Ureter (tissue), 1 donor: ENCODE measurements around the gene HECA. TPM values are rescaled to one million over a fixed set of nuclear protein-coding genes. Genes with fewer than 3 reads are reported as not detected.
"Not testable (repeated sequence)": the region's sequence is repeated elsewhere in the genome, so short reads cannot be mapped to it uniquely, and the experiment has no call there.

ENCODE experiments used
- DNase-seq: peaks from one replicate; pipeline ENCODE4 v3.0.0-alpha.2; 2020; ENCODE audit warnings: low spot score
- total RNA-seq: library from RNA; stranded (reverse); gene quantifications from one replicate; pipeline ENCODE4 v1.2.4, GENCODE V29; 2023
- donor health status: DM: yes; HTN: yes; CAD: no.

HECA gene
- 26.1 TPM for total RNA-seq

DNA sequence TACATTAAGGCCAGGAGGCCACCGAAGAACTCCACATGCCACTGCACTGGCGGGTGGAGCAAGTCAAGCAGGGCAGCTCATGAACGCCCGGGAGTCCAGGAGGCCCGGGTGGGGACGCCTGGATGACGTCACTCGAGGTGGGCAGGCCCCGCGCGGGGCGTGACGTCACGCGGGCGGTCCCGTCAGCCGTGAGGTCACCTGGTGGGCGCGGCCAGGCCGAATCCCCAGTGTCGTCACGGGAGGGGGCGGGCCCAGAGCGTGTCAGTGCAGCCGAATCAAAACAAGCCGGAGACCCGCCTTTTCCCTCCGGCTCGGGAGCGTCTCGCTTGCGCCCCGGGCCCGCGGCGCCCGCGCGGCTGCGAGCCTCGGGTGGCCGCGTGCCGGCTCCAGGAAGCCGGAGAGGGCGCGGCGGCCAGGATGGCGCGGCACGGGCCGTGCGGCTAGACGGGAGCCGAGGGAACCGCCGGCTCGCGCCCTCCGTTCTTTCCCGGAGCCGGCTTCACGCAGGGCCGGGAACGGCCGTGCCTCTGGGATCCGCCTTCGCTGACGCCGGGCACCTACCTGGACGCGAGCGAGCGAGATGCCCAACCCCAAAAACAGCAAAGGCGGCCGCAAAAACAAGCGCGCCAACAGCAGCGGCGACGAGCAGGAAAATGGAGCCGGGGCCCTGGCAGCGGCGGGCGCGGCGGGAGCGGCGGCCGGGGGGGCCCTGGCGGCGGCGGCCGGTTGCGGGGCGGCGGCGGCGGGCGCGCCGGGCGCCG, at the start of gene HECA:
TSS of gene HECA (plus strand) at position 264 of the 761 bp plus-strand sequence. CDS start at position 581, 317 bp downstream.
- DNase-seq: peak; percentile 98

- no peak for DNase-seq
Measured at GRCh38 chr6:139091826-139092225, 43.1 kb upstream of the HECA start.

GRCh38 chr6:139099984-139100383, 34.9 kb upstream of the HECA start:
- DNase-seq: no peak

- DNase-seq: no peak
Measured at GRCh38 chr6:139107051-139107450, 27.8 kb upstream of the HECA start.

DNA sequence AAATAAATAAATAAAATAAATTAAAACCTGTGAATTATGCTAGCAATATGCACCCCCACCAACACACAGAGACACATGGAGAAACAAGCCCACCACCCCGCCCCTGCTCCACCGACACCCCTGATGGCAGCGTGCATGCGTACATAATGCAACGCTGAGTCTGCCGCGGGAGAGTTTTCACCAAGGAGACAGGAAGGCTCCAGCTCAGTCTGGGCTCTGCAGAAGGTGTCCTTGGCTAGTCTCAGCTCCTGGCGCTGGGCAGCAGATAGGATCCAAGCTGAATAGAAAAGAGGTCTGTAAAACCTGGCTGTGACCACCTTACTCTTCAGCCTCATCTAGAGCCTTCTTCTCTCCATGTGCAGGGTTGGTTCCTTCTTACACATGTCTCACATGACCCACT, 26.5 kb upstream of the HECA start:
- no peak for DNase-seq

DNA sequence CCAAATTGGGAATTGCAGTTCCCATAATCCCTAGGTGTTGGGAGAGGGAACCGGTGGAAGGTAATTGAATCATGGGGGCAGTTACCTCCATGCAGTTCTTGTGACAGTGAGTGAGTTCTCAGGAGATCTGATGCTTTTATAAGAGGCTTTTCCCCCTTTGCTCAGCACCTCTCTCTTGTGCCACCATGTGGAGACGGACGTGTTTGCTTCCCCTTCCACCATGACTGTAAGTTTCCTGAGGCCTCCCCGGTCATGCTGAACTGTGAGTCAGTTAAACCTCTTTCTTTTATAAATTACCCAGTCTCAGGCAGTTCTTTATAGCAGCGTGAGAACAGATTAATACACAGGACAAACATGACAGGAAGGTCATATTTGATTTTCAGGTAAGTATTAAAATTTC, 25.3 kb upstream of the HECA start:
- no peak for DNase-seq

GRCh38 chr6:139112146-139112545, 22.7 kb upstream of the HECA start:
- no peak for DNase-seq

DNA sequence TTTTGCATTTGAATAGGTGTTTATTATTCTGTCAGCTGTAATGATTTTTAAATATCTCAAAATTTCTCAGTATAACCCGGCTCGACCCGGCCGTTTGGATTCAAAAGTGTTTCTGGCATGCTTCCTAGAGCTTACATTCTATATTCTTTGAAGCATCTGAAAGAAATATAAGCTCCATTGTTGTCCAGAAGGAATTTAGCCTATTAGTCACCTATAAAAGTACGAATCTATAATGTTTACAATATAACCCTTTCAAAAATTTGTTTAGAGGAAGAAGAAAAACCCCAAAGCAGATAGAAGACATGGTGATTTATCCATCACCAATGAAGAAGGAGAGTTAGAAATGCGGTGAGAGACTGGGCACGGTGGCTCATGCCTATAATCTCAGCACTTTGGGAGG, 22.3 kb upstream of the HECA start:
- no peak for DNase-seq

- no peak for DNase-seq
Measured at GRCh38 chr6:139114746-139115145, 20.1 kb upstream of the HECA start.

DNA sequence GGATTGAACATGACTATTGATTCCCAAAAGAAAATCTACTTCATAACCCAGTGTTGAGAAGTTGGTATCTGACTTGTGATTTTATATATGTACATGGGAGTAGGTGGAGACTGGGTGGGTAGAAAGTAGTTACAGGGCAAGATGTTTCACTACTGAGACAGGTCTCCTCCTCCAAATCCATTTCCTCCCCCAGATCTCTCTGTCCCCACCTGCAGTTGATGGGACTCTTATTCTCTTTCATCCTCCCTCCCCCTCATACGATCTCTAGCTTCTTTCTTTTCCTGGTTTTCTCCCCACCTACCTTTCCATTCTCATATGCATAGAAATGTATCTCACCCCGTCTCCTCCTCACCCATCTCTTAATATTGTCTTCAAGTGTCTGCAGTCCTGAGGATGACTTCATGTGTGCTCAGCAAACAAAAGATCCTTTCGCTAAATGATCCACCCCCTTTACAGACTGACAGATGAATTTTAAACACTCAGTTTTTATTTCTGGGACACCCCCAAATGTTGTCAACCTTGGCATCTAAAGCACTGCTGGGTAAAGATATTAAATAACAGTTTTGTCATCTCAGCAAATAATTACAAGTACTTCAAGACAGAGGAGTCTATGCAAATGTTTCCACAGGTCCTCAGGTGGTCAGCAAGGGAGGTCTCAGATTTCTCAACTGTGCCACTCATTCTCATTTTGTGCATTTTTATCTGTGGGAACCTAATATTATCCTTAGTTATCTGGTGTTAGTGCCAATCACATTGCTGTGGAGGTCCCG, 18.7 kb upstream of the HECA start:
- no peak for DNase-seq

- DNase-seq: no peak
Measured at GRCh38 chr6:139117734-139118133, 17.1 kb upstream of the HECA start.

- DNase-seq: no peak
Measured at GRCh38 chr6:139119552-139119951, 15.3 kb upstream of the HECA start.

DNA sequence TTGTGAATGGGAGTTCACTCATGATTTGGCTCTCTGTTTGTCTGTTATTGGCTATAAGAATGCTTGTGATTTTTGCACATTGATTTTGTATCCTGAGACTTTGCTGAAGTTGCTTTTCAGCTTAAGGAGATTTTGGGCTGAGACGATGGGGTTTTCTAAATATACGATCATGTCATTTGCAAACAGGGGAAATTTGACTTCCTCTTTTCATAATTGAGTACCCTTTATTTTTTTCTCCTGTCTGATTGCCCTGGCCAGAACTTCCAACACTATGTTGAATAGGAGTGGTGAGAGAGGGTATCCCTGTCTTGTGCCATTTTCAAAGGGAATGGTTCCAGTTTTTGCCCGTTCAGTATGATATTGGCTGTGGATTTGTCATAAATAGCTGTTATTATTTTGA, 12.1 kb upstream of the HECA start:
- not testable (repeated sequence) for DNase-seq

GRCh38 chr6:139124887-139125672, 9.8 kb upstream of the HECA start:
- peak; percentile 70 for DNase-seq

GRCh38 chr6:139126255-139126654, 8.6 kb upstream of the HECA start:
- no peak for DNase-seq

GRCh38 chr6:139126931-139127330, 7.9 kb upstream of the HECA start:
- DNase-seq: no peak

DNA sequence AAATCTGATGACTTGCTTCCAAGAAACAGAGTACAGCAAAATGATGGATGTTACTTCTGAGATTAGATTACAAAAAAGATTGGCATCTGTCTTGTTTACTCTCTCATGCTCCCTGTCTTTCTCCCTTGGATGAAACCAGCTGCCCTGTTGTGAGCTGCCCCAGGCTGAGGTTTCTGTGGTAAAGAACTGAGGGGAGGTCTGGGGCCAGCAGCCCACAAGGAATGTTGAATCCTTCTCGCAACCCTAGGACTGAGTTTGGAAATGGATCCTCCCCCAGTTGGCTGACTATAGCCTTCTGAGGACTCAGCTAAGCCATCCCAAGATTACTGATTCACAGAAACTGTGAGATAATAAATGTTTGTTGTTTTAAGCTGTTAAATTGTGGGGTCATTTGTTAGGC, 5.6 kb upstream of the HECA start:
- no peak for DNase-seq

- DNase-seq: no peak
Measured at GRCh38 chr6:139131736-139132280, 3.1 kb upstream of the HECA start.

DNA sequence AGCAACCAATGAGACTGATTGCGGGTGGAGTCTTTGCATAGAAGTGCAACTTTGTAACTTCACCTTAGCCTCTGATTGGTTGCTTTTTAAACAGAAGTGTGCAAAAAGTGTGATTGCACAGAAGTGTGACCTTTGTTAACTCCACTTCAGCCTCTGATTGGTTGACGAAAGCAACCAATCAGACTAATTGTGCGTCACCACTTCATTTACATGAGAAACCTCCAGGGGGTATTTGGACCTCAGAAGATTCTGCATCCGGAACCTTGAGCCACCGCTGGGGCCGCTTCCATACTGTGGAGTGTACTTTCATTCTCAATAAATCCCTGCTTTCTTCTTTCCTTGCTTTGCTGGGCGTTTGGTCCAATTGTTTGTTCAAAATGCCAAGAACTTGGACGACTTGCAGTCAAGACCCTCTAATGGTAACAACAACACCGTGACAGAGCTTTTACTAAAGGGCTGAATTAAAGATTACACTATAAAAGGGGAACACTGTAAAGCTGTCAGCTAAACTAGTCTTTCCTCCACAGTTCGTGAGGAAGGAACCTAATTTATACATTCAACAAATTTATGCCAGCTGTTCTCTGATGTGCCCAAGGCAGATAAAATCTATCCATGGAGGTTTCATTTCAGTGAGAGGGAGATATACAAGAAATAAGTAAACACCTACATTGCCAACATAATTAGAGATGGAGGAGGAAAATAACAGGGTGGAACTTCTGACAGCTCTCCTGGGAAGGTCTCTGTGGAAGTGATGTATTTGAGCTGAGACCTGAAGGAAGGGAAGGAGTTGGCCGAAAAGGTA, 1.4 kb upstream of the HECA start:
- no peak for DNase-seq

GRCh38 chr6:139134064-139134395, 850 bp upstream of the HECA start:
- no peak for DNase-seq
